ENCODE measurements around the gene KIZ.

Gene KIZ

DNA sequence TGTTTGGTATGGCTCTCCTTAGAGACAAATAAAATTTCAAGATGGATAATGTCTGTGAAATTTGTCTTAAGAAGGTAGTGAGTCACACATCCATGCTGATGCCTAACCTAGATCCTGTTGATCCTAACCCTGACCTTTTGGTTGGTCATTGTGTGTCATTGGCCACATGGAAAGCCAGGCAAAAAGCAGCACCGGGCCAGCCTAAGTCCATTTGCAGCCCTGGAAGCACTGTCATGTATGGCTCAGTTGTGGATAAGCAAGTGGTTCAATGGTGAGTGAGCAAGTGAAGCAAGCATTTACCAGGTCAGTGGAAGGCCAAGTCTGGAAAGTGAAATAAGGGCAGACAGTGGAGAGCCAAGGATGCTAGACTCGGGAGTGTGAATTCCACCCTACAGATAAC is 165.1 kb downstream of the KIZ start:
- no peak for TF ChIP-seq EZH2 (IDR thresholded peaks at IDR 0.05; ENCODE audit: borderline replicate concordance, low read depth, low read length, severe bottlenecking)
- TF ChIP-seq, protein P1, sequence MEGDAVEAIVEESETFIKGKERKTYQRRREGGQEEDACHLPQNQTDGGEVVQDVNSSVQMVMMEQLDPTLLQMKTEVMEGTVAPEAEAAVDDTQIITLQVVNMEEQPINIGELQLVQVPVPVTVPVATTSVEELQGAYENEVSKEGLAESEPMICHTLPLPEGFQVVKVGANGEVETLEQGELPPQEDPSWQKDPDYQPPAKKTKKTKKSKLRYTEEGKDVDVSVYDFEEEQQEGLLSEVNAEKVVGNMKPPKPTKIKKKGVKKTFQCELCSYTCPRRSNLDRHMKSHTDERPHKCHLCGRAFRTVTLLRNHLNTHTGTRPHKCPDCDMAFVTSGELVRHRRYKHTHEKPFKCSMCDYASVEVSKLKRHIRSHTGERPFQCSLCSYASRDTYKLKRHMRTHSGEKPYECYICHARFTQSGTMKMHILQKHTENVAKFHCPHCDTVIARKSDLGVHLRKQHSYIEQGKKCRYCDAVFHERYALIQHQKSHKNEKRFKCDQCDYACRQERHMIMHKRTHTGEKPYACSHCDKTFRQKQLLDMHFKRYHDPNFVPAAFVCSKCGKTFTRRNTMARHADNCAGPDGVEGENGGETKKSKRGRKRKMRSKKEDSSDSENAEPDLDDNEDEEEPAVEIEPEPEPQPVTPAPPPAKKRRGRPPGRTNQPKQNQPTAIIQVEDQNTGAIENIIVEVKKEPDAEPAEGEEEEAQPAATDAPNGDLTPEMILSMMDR (IDR thresholded peaks at IDR 0.05; ENCODE audit: borderline replicate concordance, extremely low read depth, low read length, poor library complexity, severe bottlenecking): no peak
- no peak overlapping the region for H3K4me2 ChIP-seq (ENCODE audit: insufficient read depth, low read length)
- no peaks in the 10 kb centered on the region for H3K9me3 ChIP-seq (ENCODE audit: insufficient read depth, low read length, severe bottlenecking)
- peaks cover 10% of the 10 kb centered on the region for H3K27me3 ChIP-seq (ENCODE audit: insufficient read depth, low read length, poor library complexity)
- H3K4me1 ChIP-seq (ENCODE audit: insufficient read depth, low read length): no peaks in the 10 kb centered on the region
- H3K27ac ChIP-seq (ENCODE audit: low read length): no peak overlapping the region
- no peaks in the 10 kb centered on the region for H3K36me3 ChIP-seq (ENCODE audit: insufficient read depth, low read length)
- H2AFZ ChIP-seq (ENCODE audit: low read depth, low read length): no peak overlapping the region
- no peak overlapping the region for H3K9ac ChIP-seq (ENCODE audit: low read depth, low read length)
- H4K20me1 ChIP-seq (ENCODE audit: insufficient read depth, low read length): no peaks in the 10 kb centered on the region
- no peaks in the 10 kb centered on the region for H3K79me2 ChIP-seq (ENCODE audit: insufficient read depth, low read length)
- H3K4me3 ChIP-seq (ENCODE audit: low read depth in 1 of 2, low read length in 2 of 2): no peak overlapping the region
- DNase-seq: no peak
- ATAC-seq (ENCODE audit: insufficient read depth, low read depth): no peak

DNA sequence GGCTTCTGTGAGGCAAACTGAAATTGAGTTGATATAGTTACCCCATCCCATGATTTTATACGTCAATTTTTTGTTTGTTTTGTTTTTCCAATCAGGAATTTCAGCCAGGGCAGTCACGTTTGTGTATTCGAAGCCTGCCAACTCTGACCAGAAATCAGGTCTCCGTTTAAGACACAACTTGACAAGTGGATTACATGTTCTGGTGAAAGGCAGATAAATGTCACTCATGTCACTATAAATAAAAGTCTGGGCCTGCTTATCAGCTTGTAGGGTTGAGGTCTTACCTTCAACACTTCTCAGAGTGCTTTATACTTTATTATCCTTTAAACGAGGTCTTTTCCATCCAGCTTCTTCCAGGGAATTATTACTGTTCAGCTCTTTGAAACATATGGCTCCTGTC is 168.9 kb downstream of the KIZ start:
- Histone ChIP-seq H3K4me2 (ENCODE audit: insufficient read depth, low read length) (no peak overlapping the region), H3K9ac (ENCODE audit: low read depth, low read length) (no peak overlapping the region), H3K36me3 (ENCODE audit: insufficient read depth, low read length) (no peaks in the 10 kb centered on the region), H3K4me3 (ENCODE audit: low read depth in 1 of 2, low read length in 2 of 2) (no peak overlapping the region), H4K20me1 (ENCODE audit: insufficient read depth, low read length) (no peaks in the 10 kb centered on the region), H2AFZ (ENCODE audit: low read depth, low read length) (no peak overlapping the region), H3K27ac (ENCODE audit: low read length) (no peak overlapping the region), H3K79me2 (ENCODE audit: insufficient read depth, low read length) (no peaks in the 10 kb centered on the region), H3K9me3 (ENCODE audit: insufficient read depth, low read length, severe bottlenecking) (no peaks in the 10 kb centered on the region), H3K27me3 (ENCODE audit: insufficient read depth, low read length, poor library complexity) (peaks cover 3% of the 10 kb centered on the region), H3K4me1 (ENCODE audit: insufficient read depth, low read length) (no peaks in the 10 kb centered on the region)
- DNase-seq (no peak), ATAC-seq (ENCODE audit: insufficient read depth, low read depth) (no peak)
- no peak for TF ChIP-seq EZH2 (IDR thresholded peaks at IDR 0.05; ENCODE audit: borderline replicate concordance, low read depth, low read length, severe bottlenecking)
- TF ChIP-seq, protein P1 (IDR thresholded peaks at IDR 0.05; ENCODE audit: borderline replicate concordance, extremely low read depth, low read length, poor library complexity, severe bottlenecking): no peak

Measured in DND-41 (cell line).